H4 (cell line): ENCODE data around the gene PIGU. TPM values are rescaled to one million over a fixed set of nuclear protein-coding genes. Genes with fewer than 3 reads are reported as not detected.

Experiments
- DNase-seq: peaks from one replicate; pipeline ENCODE4 v3.0.0-alpha.2; 2015; ENCODE audit warnings: low spot score
- total RNA-seq: library from RNA; depleted of rRNA; stranded (reverse); fragments of >200 nt; shearing (Covaris generic); gene quantifications from 2 replicates; pipeline ENCODE4 v1.2.3, GENCODE V29; 2014

The PIGU gene
- total RNA-seq, 1 experiment from 2014 or later, result 35.8 TPM

- peak; percentile 83 for DNase-seq
Observed at GRCh38 chr20:34579191-34579978, 97.5 kb downstream of the PIGU start.

DNA sequence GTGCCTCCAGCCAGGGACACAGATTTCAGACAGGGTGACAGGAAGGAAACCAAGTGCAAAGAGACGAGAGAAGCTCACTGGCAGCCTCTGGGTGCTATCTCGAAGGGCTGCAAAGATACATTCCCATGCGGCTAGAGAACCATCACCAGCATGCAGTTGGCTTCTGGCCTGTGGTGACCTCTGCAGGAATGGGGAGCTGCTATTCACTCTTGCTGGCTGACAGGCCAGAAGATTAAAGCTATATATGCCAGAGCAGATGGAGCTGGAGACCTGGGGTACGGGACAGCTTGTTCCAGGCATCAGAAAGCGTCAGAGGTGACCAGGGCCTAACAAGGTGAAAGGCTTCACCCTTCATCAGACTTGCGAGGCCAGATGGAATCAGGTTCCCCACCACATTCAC lies 98.4 kb downstream of the PIGU start:
- DNase-seq, result no peak

DNA sequence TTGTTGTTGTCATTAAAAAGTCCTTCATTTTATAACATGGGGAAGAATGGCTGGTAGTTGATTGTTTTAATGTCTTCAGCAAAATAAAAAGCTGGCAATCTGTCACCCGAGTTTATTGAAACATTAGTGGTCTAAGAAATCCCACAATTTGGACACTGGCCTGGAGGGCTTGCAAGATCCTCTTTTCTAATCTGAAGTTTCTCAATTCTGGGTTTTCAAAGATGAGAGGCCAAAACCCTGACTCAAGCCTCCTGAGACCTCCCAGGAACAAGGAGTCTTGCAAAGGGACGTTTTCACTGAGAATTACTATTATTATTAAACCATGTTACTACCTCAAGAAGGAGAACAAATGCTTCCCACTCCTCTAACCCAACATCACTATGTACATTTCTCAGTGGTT lies 98.9 kb downstream of the PIGU start:
- no peak for DNase-seq

DNA sequence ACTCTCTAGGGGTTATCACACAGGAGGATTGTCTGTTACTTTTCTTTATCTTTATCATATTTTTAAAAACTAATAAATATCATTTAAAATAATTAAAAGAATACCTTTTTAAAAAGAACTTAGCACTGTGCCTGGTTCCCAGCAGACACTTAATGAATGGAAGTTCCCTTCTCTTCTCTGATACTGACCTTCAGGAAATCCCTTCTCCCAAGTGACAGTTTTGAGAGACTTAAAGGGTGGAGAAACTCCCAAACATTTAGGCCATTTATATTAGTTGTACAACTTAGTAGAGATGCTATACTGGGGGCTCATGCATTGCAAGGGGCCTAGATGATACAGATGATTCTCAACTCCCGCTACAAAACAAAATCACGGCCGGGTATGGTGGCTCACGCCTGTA lies 99.8 kb downstream of the PIGU start:
- no peak for DNase-seq

- no peak for DNase-seq
Observed at GRCh38 chr20:34575756-34576155, 101.1 kb downstream of the PIGU start.

GRCh38 chr20:34575271-34575670 lies 101.6 kb downstream of the PIGU start:
- DNase-seq, result no peak

DNA sequence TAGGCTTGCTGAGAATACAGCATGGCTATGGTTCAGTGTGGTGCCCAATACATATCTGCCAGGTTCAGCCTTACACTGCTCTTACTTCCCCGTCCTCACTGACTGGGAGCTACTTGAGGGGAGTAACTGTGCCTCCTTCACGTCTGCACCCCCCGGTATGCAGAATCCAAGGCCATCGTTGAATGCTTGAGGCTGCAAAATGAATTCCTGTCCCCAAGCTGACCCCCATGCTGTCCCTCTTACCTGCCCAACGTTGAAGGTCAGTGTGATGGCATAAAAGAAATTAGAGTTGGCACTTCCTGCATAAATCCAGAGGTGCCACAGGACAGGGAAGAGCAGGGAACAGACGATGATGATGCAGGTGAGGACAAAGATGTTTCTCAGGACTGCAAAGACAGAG lies 102.0 kb downstream of the PIGU start:
- DNase-seq, result no peak

DNA sequence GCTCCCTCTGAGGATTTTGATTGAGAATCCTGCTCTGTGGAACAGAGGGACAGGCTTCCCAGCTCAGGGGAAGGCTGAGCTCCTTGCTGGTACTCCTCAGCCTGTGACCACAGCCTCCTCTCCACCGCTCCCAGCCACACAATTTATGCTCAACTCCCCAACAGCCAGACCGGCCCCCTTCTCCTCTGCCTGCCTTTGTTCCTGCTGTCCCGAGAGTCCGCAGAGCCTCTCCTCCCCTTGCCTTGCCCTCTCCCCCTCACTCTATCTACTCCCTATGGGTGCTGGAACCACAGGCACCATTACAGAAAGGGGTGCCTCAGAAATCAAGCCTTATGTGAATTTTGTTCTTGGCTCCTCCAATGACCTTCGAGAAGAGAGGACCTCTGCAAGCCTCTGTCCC lies 102.5 kb downstream of the PIGU start:
- no peak for DNase-seq

DNA sequence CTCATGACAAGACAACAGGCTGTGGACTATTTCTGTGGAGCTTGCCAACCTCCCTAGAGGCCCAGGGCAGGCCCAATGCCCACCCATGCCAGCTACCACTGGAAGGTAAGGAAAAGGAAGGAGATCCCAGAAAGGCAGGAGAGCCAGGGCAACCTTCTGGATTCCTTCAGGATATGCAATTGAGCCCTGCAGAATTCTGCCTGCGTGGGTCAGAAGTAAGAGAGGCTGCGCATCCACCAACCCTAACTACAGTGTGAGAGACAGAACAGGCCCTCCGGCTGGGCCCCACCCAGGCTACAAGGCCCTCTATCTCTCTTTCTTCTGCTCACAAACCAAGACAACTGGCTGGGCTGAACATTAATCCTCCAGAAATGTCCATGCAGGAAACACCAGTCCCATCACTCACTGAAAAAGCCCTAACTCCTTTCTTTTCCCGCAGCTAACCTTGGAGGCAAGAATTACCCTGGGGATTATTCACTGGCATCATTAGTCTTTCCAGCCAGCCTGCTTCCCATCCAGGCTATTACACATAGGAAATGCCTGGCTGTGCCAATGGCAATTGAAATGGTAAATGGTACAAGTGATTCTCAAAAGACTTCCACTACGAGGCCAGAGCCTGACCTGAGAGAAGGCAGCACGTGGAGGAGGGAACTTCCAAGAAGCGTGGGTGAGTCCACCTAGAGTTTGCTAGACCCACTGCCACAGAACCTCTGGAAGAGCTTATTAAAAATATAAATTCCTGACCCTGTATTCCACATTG lies 103.2 kb downstream of the PIGU start:
- DNase-seq, result no peak

- no peak for DNase-seq
Observed at GRCh38 chr20:34571753-34572152, 105.1 kb downstream of the PIGU start.

- no peak for DNase-seq
Observed at GRCh38 chr20:34570859-34571306, 106.0 kb downstream of the PIGU start.

DNA sequence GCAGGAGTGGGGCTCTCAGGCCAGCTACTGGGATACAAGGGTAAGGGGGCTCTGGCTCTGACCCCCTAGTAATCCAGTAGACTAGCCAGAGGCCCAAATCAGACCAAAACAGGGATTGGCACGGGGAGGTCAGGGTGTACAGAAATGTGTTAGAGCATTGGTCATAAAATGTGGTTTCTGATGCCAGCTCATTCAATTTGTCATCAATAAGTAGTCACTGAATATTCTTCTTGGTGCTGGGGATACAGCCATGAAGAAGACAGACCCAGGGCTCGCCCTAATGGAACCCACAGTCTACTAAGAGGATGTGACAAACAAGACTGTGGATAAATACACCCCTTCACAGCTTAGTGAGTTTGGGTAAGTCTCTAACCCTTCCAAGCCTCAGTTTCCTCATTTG lies 107.3 kb downstream of the PIGU start:
- DNase-seq, result no peak

GRCh38 chr20:34567892-34568865 lies 108.7 kb downstream of the PIGU start:
- DNase-seq, result no peak

DNA sequence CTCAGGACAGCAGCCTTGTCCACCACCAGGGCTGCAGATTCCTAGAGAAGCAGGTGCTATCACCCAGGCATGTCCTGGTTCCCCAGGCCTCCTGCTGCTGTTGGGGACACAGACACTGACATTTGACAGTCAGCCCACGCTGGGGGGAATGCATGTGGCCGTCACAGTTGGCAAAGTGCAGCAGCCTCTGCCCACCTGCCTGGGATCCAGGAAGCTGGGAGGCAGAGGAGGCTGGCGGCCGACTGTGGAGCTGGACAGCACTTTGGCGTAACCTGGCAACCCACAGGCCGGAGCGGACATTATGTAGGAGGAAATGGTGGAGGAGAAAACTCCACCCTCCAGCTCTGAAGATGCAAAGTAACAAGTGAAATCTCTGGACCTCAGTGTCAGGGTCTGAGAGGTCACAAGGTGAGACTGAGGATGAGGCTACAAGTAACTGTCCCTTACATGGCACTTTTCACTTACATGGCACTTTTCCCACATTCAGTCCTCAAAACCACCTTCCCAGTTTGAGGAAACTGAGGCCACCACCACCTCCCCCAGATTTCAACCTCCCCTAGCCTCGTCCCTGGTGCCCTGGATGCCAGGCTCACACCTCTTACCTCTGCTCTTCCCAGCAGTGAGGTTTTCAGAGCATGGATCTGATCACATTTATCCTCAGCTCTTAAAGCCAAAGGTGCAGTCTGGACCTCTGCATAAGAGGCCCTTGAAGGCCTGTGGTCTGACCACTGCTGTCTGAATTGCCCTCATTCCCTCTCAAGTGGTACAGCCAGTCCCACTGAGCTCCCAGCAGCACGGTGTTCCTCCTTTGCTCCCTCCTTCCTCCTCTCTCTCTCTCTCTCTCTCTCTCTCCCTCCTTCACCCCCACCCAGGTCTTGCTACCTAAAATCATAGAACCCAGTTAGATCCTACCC lies 109.7 kb downstream of the PIGU start:
- no peak for DNase-seq

GRCh38 chr20:34564833-34565232 lies 112.1 kb downstream of the PIGU start:
- no peak for DNase-seq

DNA sequence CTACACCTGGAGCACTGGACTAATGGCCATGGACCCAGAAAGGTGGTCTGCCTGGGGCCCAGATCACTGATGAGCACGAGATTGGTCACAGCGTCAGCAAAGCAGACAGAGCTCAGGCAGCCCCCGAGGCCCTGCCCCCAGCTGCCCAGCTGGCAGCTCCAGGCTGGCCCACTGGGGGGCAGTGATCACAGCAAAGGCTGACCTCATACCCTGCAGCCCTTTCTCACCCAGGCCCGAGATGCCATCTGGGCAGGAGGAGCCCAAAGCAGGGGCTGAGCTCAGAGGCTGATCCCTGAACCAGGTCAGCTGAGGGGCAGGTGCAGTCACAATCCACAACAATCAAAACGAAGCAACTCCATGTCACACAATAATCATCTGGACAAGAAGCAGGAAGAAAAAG lies 114.3 kb downstream of the PIGU start:
- DNase-seq, result no peak

GRCh38 chr20:34561661-34562060 lies 115.2 kb downstream of the PIGU start:
- DNase-seq, result no peak

GRCh38 chr20:34560614-34561013 lies 116.3 kb downstream of the PIGU start:
- no peak for DNase-seq

DNA sequence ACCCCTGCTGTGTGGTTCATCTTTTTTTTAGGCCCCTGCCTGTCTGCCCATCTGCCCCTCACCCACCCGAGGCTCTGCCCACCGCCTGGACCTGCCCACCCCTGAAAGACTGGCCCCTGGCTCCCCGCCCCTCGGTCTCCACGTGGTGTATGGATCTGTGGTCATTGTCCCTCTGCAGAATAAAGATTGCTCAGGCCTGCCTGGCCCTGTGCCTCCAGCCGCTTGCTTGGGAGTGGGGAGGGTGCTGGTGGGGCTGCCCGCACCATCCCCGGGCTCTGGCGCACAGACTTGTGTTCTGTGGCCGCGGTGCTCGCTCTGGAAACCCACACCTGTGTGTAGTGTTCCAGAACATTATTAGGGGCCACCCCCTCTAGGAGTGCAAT lies 116.8 kb downstream of the PIGU start:
- DNase-seq, result no peak

- DNase-seq, result no peak
Observed at GRCh38 chr20:34559311-34560140, 117.4 kb downstream of the PIGU start.
